ENCODE results near the gene TENM4. TPM values are rescaled to one million over a fixed set of nuclear protein-coding genes. Genes with fewer than 3 reads are reported as not detected.

The TENM4 gene
- polyA plus RNA-seq, 1 donor from 2014 or later = 16.8 TPM

GRCh38 chr11:79060081-79060953 is 380.5 kb downstream of the TENM4 start:
- Histone ChIP-seq H2AFZ (ENCODE audit: low read depth, low read length) (no peak overlapping the region), H3K27ac (ENCODE audit: low read length) (no peak overlapping the region), H3K27me3 (ENCODE audit: insufficient read depth, low read depth, low read length) (no peaks in the 10 kb centered on the region), H3K4me2 (ENCODE audit: low read length) (no peak overlapping the region), H4K20me1 (ENCODE audit: insufficient read depth) (no peaks in the 10 kb centered on the region), H3K9me3 (ENCODE audit: low read length) (no peaks in the 10 kb centered on the region), H3K9me2 (ENCODE audit: insufficient read depth, low read length) (no peaks in the 10 kb centered on the region), H3K79me2 (replicated peaks; ENCODE audit: insufficient read depth, low read length) (no peaks in the 10 kb centered on the region), H3K9ac (ENCODE audit: low read length) (no peak overlapping the region), H3K4me3 (ENCODE audit: low read length) (peak overlapping the region; percentile 22), H3K36me3 (ENCODE audit: insufficient read depth, low read length) (no peaks in the 10 kb centered on the region), H3F3A (ENCODE audit: insufficient read depth, low read length, poor library complexity, severe bottlenecking) (peaks cover 3% of the 10 kb centered on the region)
- TF ChIP-seq REST (IDR thresholded peaks at IDR 0.05; ENCODE audit: borderline replicate concordance) = no peak
- no peak for TF ChIP-seq POLR2AphosphoS5 (IDR thresholded peaks at IDR 0.05)
- peak; percentile 12 for TF ChIP-seq EP300 (conservative IDR thresholded peaks at IDR 0.05; ENCODE audit: poor library complexity, severe bottlenecking)
- no peak for TF ChIP-seq CTCF (IDR thresholded peaks at IDR 0.05; ENCODE audit: poor library complexity, severe bottlenecking)
- TF ChIP-seq TAF1 (IDR thresholded peaks at IDR 0.05; ENCODE audit: low read depth) = no peak
- no peak for TF ChIP-seq EZH2 (IDR thresholded peaks at IDR 0.05; ENCODE audit: borderline replicate concordance, insufficient read depth, low read length, poor library complexity, severe bottlenecking)
- no peak for TF ChIP-seq MXI1 (conservative IDR thresholded peaks at IDR 0.05; ENCODE audit: poor library complexity, severe bottlenecking)
- no peak for TF ChIP-seq SMC3 (conservative IDR thresholded peaks at IDR 0.05; ENCODE audit: poor library complexity)
- TF ChIP-seq RAD21 (conservative IDR thresholded peaks at IDR 0.05) = no peak

- TF ChIP-seq CTCF (IDR thresholded peaks at IDR 0.05; ENCODE audit: poor library complexity, severe bottlenecking) = no peak
- no peak for TF ChIP-seq TAF1 (IDR thresholded peaks at IDR 0.05; ENCODE audit: low read depth)
- TF ChIP-seq EZH2 (IDR thresholded peaks at IDR 0.05; ENCODE audit: borderline replicate concordance, insufficient read depth, low read length, poor library complexity, severe bottlenecking) = no peak
- TF ChIP-seq SMC3 (conservative IDR thresholded peaks at IDR 0.05; ENCODE audit: poor library complexity) = no peak
- no peaks in the 10 kb centered on the region for H3K9me3 ChIP-seq (ENCODE audit: low read length)
- H3F3A ChIP-seq (ENCODE audit: insufficient read depth, low read length, poor library complexity, severe bottlenecking) = peaks cover 3% of the 10 kb centered on the region
- H3K27ac ChIP-seq (ENCODE audit: low read length) = no peak overlapping the region
- no peak overlapping the region for H3K4me3 ChIP-seq (ENCODE audit: low read length)
- no peaks in the 10 kb centered on the region for H3K79me2 ChIP-seq (replicated peaks; ENCODE audit: insufficient read depth, low read length)
- H4K20me1 ChIP-seq (ENCODE audit: insufficient read depth) = no peaks in the 10 kb centered on the region
- H3K9me2 ChIP-seq (ENCODE audit: insufficient read depth, low read length) = no peaks in the 10 kb centered on the region
- H3K27me3 ChIP-seq (ENCODE audit: insufficient read depth, low read depth, low read length) = no peaks in the 10 kb centered on the region
- no peaks in the 10 kb centered on the region for H3K36me3 ChIP-seq (ENCODE audit: insufficient read depth, low read length)
- no peak overlapping the region for H3K4me2 ChIP-seq (ENCODE audit: low read length)
- no peak overlapping the region for H3K9ac ChIP-seq (ENCODE audit: low read length)
- H2AFZ ChIP-seq (ENCODE audit: low read depth, low read length) = no peak overlapping the region
These were observed 381.7 kb downstream of the TENM4 start for GRCh38 chr11:79059141-79059540.
